Motor neuron (in vitro differentiated cells): ENCODE measurements around the gene SLC24A4. TPM values are rescaled to one million over a fixed set of nuclear protein-coding genes. Genes with fewer than 3 reads are reported as not detected.
A peak's percentile ranks its signal among the peaks of the same experiment; 100 is the strongest.

ENCODE experiments used
- ATAC-seq, 8 experiments: fragments of 200-7000 bp; cut with Tn5 transposase; replicated peaks in 6 of 8; 2 replicates each; pipeline ENCODE4 v1.8.0; 2021; ENCODE audit warnings: mild to moderate bottlenecking in 8 of 8, moderate library complexity in 8 of 8
- H3K27ac ChIP-seq, 2 donors: fragments of 250-450 bp; sonication (Bioruptor Pico); 2 replicates each; pipeline ENCODE4 v1.9.0; 2021; ENCODE audit warnings: antibody characterized with exemption in 2 of 2, mild to moderate bottlenecking in 2 of 2, moderate library complexity in 1 of 2
- H3K4me1 ChIP-seq, 2 donors: fragments of 250-450 bp; sonication (Bioruptor Pico); replicated peaks in 1 of 2; 2 replicates each; pipeline ENCODE4 v1.6.1; 2021; ENCODE audit warnings: antibody characterized with exemption in 2 of 2, mild to moderate bottlenecking in 2 of 2, moderate library complexity in 1 of 2
- H3K4me3 ChIP-seq, 5 donors: fragments of 250-450 bp; sonication (Bioruptor Pico); 2 replicates each; pipeline ENCODE4 v1.9.0; 2021; ENCODE audit warnings: antibody characterized with exemption in 5 of 5, mild to moderate bottlenecking in 5 of 5, moderate library complexity in 4 of 5
- WGBS, 10 experiments: fragments of 450-650 bp; shearing (Covaris generic); methylation state at CpG; one replicate each; pipeline ENCODE4 v1.0.0; 2022; 5-methylcytosine and 5-hydroxymethylcytosine counted together
- in situ Hi-C, 9 experiments: fragments of 400-800 bp; cut with MboI; loops; one replicate each; pipeline ENCODE4 v1.15.0; 2021; ENCODE audit warnings: low sequenced_read_pairs in 9 of 9, low pct_unique_long_range_greater_than_20kb in 2 of 9; ENCODE audit not compliant: unreplicated experiment in 9 of 9
- total RNA-seq, 8 experiments: library from RNA; unstranded; fragments of 300-600 nt; gene quantifications; 2 replicates each; pipeline versions ENCODE4 v1.2.3 to v1.2.4, GENCODE V29; 2022

The SLC24A4 gene
- total RNA-seq, 8 experiments from 2014 or later: under 0.01 to 0.66 (median 0.20) TPM; not detected in 1

DNA sequence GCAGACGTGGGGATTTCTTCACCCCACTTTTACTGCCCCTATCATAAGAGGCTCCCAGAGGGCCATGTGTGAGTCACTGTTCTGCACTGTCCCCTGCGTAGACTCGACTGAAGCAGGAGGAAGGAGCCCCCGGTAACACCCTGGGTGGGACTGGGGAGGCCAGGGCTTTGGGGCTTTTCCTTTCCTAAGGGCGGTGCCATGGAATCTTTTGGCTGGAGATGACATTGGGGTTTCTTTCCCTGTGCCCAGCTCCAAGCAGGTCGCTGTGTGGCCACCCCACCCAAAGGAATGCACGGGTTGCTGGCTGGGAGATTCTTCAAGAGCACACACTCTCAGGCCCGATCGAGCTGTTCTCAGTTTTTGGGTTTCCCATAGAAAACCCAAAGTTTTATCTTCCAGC, 128.3 kb downstream of the SLC24A4 start:
- no peak overlapping the region for H3K27ac ChIP-seq
- peaks cover 12 to 31% of the 10 kb centered on the region in 2 donors for H3K4me1 ChIP-seq
- in situ Hi-C loops: loop anchor here in 2 of 9 experiments (25.0 kb wide), 2 partner anchors 289 to 314 kb away; no protein-coding TSS in a partner anchor
- no peak for ATAC-seq
- 90 to 100% (median 93%) methylated on average over 2 to 7 of the region's 9 CpGs; no CpG with 5 or more reads in 7 of the 10 experiments for WGBS, 10 experiments
- no peak overlapping the region for H3K4me3 ChIP-seq

DNA sequence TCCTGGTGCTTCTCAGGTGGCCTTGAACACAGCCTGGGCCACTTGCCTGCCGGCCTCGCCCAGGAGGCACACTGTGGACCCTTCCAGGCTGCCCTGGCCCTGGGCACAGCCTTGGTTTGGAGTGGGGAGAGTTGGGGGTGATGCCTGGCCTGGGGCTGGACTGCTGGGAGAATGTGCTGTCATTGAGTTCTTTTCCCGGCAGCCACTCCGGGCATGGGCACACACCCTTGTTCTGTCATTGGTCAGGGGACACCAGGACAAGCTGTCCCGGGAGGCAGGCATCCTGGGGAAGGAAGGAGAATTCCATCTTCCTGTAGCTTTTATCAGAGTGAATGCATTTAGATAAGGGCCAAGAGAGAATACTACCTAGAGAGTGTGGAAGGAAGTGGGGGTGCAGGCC, 128.8 kb downstream of the SLC24A4 start:
- ATAC-seq: no peak
- in situ Hi-C loops: loop anchor here in 2 of 9 experiments (25.0 kb wide), 2 partner anchors 289 to 314 kb away; no protein-coding TSS in a partner anchor
- Histone ChIP-seq H3K4me1 (peaks cover 12 to 31% of the 10 kb centered on the region in 2 donors), H3K27ac (no peak overlapping the region), H3K4me3 (no peak overlapping the region)
- WGBS, 10 experiments: 60 to 90% (median 87%) methylated on average over 1 to 4 of the region's 5 CpGs; no CpG with 5 or more reads in 6 of the 10 experiments

DNA sequence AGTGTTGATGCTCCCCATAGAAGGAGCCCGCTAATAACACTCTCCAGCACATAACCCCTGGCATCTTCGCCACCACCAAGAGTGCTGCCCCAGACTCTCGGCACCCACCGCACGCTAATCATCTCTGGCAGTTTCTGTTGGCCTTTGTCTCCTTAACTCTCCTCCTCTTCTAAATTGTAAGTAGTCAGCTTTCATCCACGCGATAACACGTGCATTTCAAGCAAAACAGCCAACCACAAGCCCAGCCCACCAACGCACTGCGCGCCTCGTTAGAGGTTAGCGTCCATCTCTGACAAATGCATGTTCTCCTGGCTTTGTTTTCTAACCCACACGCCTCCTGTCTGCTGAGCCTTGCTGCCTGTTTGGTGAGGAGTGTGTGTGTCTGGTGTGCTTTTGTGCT, 129.5 kb downstream of the SLC24A4 start:
- in situ Hi-C loops: loop anchor here in 2 of 9 experiments (25.0 kb wide), 2 partner anchors 290 to 315 kb away; no protein-coding TSS in a partner anchor
- 73 to 91% (median 87%) methylated on average over 3 to 13 of the region's 14 CpGs; no CpG with 5 or more reads in 5 of the 10 experiments for WGBS, 10 experiments

DNA sequence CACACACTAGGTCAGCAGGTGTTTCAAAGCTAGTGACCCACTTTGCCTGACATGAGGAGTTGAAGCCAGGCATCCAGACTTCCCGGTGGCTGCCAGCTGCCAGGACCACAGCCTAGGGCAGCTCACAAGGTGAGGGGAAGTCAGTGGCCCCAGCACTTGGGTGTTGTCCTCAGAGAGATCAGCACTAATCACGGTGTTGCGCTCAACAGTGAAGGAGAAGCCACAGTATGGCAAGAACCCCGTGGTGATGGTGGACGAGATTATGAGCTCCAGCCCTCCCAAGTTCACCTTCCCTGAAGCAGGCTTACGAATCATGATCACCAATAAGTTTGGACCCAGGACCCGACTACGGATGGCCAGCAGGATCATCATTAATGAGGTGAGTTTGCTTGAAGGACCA, 130.7 kb downstream of the SLC24A4 start:
- in situ Hi-C loops: loop anchor here in 2 of 9 experiments (25.0 kb wide), 2 partner anchors 291 to 316 kb away; no protein-coding TSS in a partner anchor
- 60 to 100% (median 90%) methylated on average over 2 to 6 of the region's 8 CpGs; no CpG with 5 or more reads in 3 of the 10 experiments for WGBS, 10 experiments
- Histone ChIP-seq H3K27ac (no peak overlapping the region), H3K4me3 (no peak overlapping the region), H3K4me1 (peaks cover 12 to 31% of the 10 kb centered on the region in 2 donors)
- ATAC-seq: no peak

More for the DNA sequence above, 129.5 kb downstream of the SLC24A4 start:
- Histone ChIP-seq H3K4me3 (no peak overlapping the region), H3K4me1 (peaks cover 12 to 31% of the 10 kb centered on the region in 2 donors), H3K27ac (no peak overlapping the region)
- ATAC-seq: no peak

DNA sequence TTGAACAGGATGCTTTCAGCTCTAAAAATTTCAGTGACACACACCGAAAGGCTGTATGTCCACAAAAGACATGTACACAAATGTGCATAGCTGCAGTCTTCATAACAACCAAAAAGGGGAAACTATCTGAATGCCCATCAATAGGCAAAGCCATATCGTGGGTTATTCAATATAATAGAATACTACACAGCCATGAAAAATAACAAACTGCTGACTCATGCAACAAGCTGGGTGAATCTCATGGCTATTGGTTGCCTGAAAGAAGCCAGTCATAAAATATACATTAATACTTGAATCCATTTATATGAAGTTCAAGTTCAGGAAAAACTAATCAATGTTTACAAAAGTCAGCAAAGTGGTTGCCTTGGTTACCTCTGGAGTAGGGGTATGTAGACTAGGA, 132.3 kb downstream of the SLC24A4 start:
- ATAC-seq: no peak
- no peak overlapping the region for H3K4me3 ChIP-seq
- H3K4me1 ChIP-seq: peaks cover 2 to 20% of the 10 kb centered on the region in 2 donors
- H3K27ac ChIP-seq: no peak overlapping the region
- in situ Hi-C loops: loop anchor here in 2 of 9 experiments (25.0 kb wide), 2 partner anchors 293 to 318 kb away; no protein-coding TSS in a partner anchor
- 75 to 100% (median 100%) methylated on average over 1 to 2 of the region's 2 CpGs; no CpG with 5 or more reads in 1 of the 10 experiments for WGBS, 10 experiments

DNA sequence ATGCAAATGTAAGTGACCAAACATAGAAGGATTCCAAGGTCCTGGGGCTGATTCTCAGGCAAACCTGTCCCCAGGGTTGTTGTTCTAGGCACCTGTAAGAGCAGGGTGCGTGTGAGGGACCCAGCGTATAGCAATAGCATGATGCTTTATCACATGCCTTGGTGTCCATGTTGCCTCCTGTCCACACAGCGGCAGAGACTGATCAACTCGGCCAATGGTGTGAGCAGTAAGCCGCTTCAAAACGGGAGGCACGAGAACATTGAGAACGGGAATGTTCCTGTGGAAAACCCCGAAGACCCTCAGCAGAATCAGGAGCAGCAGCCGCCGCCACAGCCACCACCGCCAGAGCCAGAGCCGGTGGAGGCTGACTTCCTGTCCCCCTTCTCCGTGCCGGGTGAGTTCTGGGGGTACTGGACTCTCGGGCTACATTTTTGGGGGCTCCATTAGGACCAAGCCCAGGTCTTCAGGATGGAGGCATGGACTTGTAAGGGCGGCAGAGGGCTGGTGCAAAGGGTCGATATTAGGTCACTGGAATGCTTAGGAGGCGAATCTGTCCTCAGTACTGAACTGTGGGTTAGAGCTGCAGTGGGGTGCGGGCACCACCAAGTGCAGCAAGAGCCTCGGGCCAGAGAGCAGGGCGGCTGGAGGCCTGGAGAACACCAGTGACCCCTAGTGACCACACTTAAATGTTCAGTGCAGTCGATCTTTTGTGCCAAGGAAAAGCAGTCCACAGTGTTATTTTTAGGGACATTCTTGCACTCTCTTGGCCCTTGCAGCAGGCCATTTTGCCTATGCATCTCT, 133.4 kb downstream of the SLC24A4 start:
- Histone ChIP-seq H3K4me1 (peaks cover 0 to 12% of the 10 kb centered on the region in 2 donors), H3K4me3 (no peak overlapping the region), H3K27ac (no peak overlapping the region)
- in situ Hi-C loops: loop anchor here in 2 of 9 experiments (25.0 kb wide), 2 partner anchors 294 to 319 kb away; no protein-coding TSS in a partner anchor
- WGBS, 10 experiments: 0 to 100% (median 75%) methylated on average over 1 to 10 of the region's 23 CpGs
- ATAC-seq: peak; percentile 49 to 88 (median 68)

DNA sequence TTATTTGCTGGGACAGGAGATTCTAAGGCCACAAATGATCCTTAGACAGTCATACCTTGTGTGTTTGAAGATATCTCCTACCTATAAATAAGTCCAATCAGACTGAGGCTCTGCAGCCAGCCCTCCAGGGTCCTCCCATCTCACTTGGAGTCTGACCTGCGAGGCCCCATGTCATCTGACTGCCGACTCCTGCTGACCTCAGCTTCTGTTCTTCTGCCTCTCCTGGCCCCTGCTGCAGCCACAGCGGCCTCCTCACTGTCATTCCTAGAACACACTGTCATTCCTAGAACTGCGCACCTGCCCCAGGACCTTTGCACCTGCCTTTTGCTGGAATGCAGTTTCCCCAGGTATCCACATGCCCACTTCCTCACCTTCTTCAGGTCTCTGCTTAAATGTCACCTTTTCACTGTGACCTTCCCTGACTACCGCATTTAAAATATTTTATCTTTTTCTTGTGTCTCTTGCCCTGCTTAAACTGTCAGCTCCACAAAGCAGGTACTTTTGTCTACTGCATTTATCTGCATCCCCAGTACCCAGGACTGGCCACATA, 134.1 kb downstream of the SLC24A4 start:
- ATAC-seq: no peak
- no peak overlapping the region for H3K27ac ChIP-seq
- in situ Hi-C loops: loop anchor here in 2 of 9 experiments (25.0 kb wide), 2 partner anchors 295 to 320 kb away; no protein-coding TSS in a partner anchor
- peaks cover 0 to 12% of the 10 kb centered on the region in 2 donors for H3K4me1 ChIP-seq
- WGBS, 10 experiments: 80 to 100% (median 94%) methylated on average over 1 to 5 of the region's 5 CpGs; no CpG with 5 or more reads in 3 of the 10 experiments
- H3K4me3 ChIP-seq: no peak overlapping the region

DNA sequence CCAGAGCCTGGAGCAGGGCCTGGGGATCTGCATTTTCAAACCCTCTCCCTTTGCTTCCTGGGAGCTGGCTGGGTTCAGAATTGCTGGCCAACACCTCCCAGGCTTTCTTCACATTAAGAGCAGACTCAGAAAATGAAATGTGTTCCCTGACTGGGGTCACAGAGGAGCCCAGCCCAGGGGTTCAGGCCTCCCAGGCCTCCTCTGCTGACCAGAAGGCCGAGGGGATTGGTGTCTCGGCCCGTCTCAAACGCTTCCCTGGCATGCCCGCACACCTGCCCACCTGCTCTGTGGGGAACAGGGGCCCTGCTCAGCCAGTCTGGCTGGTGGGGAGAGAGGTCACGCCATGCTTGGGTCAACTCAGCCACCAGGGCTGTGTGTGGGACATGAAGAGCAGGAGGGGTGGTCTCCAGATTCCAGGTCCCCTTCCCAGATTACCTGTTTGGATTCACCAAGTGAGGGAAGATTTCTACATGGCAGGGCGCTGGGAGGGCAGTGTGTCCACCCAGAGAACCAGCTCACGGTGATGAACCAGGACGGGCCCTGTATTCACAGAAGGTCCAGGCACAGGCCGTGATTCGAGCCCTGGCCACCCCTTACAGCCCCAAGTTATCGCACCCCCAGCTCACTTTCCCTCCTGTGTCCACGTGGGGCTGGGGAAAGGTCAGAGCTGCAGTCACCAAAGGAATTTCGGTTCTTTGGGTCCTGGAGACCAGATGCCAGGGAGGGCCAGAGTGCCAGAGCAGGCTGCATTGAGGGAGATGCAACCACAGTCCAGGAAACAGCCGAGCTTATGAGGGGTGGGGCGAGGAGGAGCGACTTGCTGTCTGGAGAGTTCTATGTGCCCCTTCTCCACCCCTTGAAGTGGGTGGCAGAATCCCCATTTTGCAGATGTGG, 135.4 kb downstream of the SLC24A4 start:
- Histone ChIP-seq H3K4me3 (no peak overlapping the region), H3K27ac (no peak overlapping the region), H3K4me1 (peaks cover 0 to 4% of the 10 kb centered on the region in 2 donors)
- in situ Hi-C loops: loop anchor here in 2 of 9 experiments (25.0 kb wide), 2 partner anchors 296 to 321 kb away; no protein-coding TSS in a partner anchor
- 10 to 100% (median 73%) methylated on average over 1 to 10 of the region's 17 CpGs; no CpG with 5 or more reads in 4 of the 10 experiments for whole genome bisulfite sequencing, 10 experiments
- ATAC-seq: no peak

DNA sequence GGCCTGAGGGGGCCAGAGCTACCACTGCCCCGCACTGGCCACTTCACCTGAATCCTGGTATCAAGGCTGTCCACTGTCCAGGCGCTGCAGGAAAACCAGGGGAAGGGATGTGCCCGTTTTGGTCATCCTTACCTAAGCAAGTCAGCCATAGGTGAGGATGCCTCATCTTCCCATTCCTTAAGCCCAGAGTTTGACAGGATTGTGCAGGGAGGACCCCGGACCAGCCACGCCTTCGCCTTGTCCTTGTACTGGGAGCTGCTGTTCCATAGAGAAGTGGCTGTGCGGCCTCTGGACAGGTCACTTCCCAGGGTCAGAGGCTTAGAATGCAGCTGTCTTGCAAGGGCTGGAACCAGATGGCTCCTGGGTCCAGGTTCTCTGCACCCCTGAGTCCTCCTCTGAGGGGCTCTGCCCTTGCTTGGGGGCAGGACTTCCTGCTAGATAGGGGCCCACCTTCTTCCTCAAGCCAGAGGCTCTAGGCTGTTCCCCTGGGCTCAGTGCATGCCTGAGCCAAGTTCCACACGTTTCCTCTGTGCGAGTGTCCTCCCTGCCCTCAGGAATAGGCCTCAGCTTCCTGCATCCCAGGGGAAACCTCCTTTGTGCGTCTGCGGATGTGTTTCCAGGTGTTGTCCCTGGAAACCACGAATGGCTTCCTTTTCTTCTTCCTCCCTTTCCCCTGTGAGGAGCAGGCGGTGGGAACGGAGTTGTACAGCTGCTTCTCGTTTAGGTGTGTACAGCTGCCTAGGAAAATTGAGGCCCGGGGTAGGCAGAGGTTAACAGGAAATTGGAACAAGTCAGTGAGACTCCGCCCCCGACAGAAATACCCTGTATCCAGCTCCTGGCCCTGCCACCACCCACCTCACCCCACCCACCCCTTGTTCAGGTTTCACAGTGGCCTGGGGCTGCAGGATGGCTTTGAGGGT, 136.3 kb downstream of the SLC24A4 start:
- H3K27ac ChIP-seq: no peak overlapping the region
- in situ Hi-C loops: loop anchor here in 2 of 9 experiments (25.0 kb wide), 2 partner anchors 297 to 322 kb away; no protein-coding TSS in a partner anchor
- peak in 4 of 8 experiments; percentile 18 to 82 (median 76) for ATAC-seq
- peaks cover 0 to 4% of the 10 kb centered on the region in 2 donors for H3K4me1 ChIP-seq
- H3K4me3 ChIP-seq: no peak overlapping the region
- 0 to 100% (median 60%) methylated on average over 1 to 10 of the region's 18 CpGs; no CpG with 5 or more reads in 1 of the 10 experiments for WGBS, 10 experiments

DNA sequence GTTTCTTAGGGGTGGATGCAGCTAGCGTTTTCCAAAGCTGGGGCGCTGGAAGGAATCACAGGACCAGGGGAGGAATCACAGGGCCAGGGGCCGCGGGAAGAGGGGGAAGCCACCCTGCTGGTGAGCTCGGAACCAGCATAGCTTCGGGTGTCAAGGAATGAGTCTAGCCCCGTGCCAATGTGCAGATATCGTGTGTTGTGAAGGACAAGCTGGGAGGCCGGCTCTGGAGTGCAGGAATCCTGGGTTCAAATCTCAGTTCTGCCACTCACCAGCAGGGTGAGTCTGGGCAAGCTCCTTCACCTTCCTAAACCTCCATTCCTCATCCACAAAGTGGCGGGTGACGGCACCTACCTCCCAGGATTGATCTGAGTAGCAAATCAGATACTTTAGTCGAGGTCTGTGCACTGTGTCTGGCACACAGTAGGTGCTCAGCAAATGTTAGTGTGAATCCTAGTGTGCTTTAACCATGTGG, 137.0 kb downstream of the SLC24A4 start:
- 0 to 100% (median 0%) methylated on average over 1 to 2 of the region's 12 CpGs; no CpG with 5 or more reads in 7 of the 10 experiments for WGBS, 10 experiments

DNA sequence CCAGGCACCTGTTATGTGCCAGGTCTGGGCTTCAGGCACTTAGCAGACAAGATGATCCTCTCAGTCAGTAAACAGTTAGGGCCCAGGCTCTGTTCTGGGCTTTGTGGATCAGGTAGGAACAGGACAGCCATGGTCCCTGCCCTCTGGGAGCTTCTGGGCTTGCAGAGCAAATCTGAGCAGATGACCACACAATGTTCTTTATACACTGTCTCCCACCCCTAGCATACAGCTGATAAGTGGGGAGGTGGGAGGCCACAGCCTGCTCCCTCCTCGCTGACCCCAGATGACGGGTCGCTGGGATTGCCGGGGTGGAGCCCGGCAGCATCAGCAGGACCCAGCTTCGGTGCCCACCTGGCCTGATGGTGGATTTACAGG, 137.6 kb downstream of the SLC24A4 start:
- in situ Hi-C loops: loop anchor here in 2 of 9 experiments (25.0 kb wide), 2 partner anchors 298 to 323 kb away; no protein-coding TSS in a partner anchor
- H3K4me3 ChIP-seq: no peak overlapping the region

More for the DNA sequence above, 137.0 kb downstream of the SLC24A4 start:
- no peak for ATAC-seq
- H3K27ac ChIP-seq: no peak overlapping the region
- in situ Hi-C loops: loop anchor here in 2 of 9 experiments (25.0 kb wide), 2 partner anchors 298 to 323 kb away; no protein-coding TSS in a partner anchor
- H3K4me3 ChIP-seq: no peak overlapping the region
- H3K4me1 ChIP-seq: peaks cover 0 to 4% of the 10 kb centered on the region in 2 donors

More for the DNA sequence above, 137.6 kb downstream of the SLC24A4 start:
- no peak for ATAC-seq
- Histone ChIP-seq H3K4me1 (peaks cover 0 to 4% of the 10 kb centered on the region in 2 donors), H3K27ac (no peak overlapping the region)
- 78% methylated on average over 5 of the region's 6 CpGs; no CpG with 5 or more reads in 9 of the 10 experiments for WGBS, 10 experiments
